HUES64 (cell line): ENCODE data around the gene ATP8A1.
"Not testable (repeated sequence)": the region's sequence is repeated elsewhere in the genome, so short reads cannot be mapped to it uniquely, and the experiment has no call there.

Source experiments
- H3K27ac ChIP-seq: 2 replicates; pipeline ENCODE4 v1.7.0; 2013; ENCODE audit warnings: low read depth, low read length, inconsistent platforms
- H3K27me3 ChIP-seq: 2 replicates; pipeline ENCODE4 v1.6.1; 2013; ENCODE audit warnings: mild to moderate bottlenecking, low read length; ENCODE audit not compliant: insufficient read depth
- H3K36me3 ChIP-seq: 2 replicates; pipeline ENCODE4 v1.6.1; 2013; ENCODE audit warnings: mild to moderate bottlenecking, low read length; ENCODE audit not compliant: insufficient read depth
- H3K4me1 ChIP-seq: 2 replicates; pipeline ENCODE4 v1.6.1; 2013; ENCODE audit warnings: mild to moderate bottlenecking, low read length, moderate library complexity; ENCODE audit not compliant: insufficient read depth
- H3K4me3 ChIP-seq: 2 replicates; pipeline ENCODE4 v1.5.1; 2013; ENCODE audit warnings: mild to moderate bottlenecking, low read length, moderate library complexity
- H3K9ac ChIP-seq: 2 replicates; pipeline ENCODE4 v1.6.1; 2013; ENCODE audit warnings: mild to moderate bottlenecking, low read depth, low read length
- H3K9me3 ChIP-seq: 2 replicates; pipeline ENCODE4 v1.6.1; 2013; ENCODE audit warnings: low read depth, low read length; ENCODE audit not compliant: insufficient read depth
- WGBS: fragments of 150-250, 120-280 bp; methylation state at CpG from one replicate; pipeline ENCODE4 v1.1.7; 2013; ENCODE audit warnings: missing lambda C conversion rate; 5-methylcytosine and 5-hydroxymethylcytosine counted together

Gene ATP8A1

DNA sequence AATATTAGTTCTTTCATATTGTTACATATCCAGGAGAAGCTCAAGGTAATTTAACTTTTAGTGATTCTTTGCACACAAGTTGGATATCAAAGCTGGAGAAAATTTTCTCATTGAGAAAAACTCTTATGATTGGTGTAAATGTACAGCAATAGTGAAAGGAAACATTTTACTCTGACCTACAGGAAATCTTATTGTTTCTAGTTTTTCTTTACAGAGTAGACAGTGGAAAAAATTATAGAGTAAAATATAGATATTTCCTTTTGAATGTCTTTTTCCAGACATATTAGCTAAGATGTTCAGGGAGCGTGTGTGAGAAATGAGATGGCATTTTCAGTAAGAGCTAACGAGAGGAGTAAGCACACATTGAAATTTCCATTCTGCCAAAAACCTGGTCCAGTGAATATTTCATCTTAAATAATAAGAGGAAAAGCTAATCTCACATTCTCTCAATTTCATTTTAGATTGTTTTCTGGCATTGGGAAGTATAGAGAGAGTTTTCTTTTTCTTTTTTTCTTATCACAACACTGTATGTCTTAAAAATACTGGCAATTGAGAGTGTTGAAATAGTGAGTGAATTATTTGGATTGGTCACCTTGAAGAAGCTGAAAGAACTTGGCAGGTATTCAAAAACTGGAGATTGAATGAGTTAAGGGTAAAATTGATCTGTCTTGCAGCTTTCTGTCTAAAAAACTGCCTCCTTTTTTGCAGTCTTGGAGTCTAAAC is 15.6 kb upstream of the ATP8A1 start:
- WGBS = 100% methylated on average over 1 of the region's 2 CpGs
- Histone ChIP-seq H3K9ac (no peak overlapping the region), H3K4me1 (no peaks in the 10 kb centered on the region), H3K27ac (no peak overlapping the region), H3K27me3 (no peaks in the 10 kb centered on the region), H3K36me3 (no peaks in the 10 kb centered on the region), H3K9me3 (no peaks in the 10 kb centered on the region), H3K4me3 (no peak overlapping the region)

GRCh38 chr4:42671431-42672194 is 14.7 kb upstream of the ATP8A1 start:
- no peaks in the 10 kb centered on the region for H3K36me3 ChIP-seq
- no peak overlapping the region for H3K4me3 ChIP-seq
- H3K4me1 ChIP-seq = no peaks in the 10 kb centered on the region
- WGBS = 79% methylated on average over 3 of the region's 4 CpGs
- no peaks in the 10 kb centered on the region for H3K9me3 ChIP-seq
- no peaks in the 10 kb centered on the region for H3K27me3 ChIP-seq
- no peak overlapping the region for H3K27ac ChIP-seq
- no peak overlapping the region for H3K9ac ChIP-seq

DNA sequence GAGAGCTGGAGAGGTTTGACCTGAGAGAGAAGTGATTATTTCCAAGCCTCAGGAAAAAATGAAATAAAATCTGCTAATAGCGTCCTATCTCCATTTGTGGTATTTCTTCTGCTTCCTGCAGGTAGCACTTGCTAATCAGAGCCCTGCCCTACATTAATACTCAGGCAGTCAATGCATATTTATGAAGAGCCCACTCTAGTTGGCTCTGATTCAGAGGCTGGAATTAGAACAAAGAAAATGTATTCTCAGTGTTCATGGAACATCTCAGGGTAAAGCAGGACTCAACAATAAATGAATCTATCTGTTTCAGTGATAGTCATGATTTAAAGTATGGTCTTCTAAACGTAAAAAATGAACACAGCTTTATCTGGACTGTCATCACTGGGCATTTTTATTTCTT is 1.4 kb upstream of the ATP8A1 start:
- WGBS = 70% methylated on average over 2 of the region's 2 CpGs
- peaks cover 21% of the 10 kb centered on the region; the same call in 1 of the 2 replicates for H3K4me1 ChIP-seq
- H3K27ac ChIP-seq = no peak overlapping the region
- H3K27me3 ChIP-seq = peaks cover 12% of the 10 kb centered on the region
- 0 out of 2 replicates have a peak overlapping the region, but pooled peaks have one; percentile 92 for H3K9ac ChIP-seq
- no peaks in the 10 kb centered on the region for H3K36me3 ChIP-seq
- H3K9me3 ChIP-seq = no peaks in the 10 kb centered on the region
- H3K4me3 ChIP-seq = peak overlapping the region; percentile 83

DNA sequence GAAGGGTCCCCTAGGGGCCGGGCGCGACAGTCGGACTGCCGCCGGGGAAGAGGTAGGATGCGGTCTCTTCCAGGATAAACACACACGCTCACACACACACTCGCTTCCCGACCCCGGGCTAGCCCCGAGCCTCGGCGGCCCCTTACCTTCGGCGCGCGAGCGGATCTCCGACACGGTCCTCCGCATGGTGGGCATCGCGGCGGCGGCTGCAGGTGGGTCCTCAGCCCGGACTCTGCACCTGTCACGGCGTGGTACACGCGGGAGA is 294 bp downstream of the ATP8A1 start:
- H3K4me3 ChIP-seq = peak overlapping the region; percentile 83
- peaks cover 12% of the 10 kb centered on the region for H3K27me3 ChIP-seq
- H3K27ac ChIP-seq = no peak overlapping the region
- peak overlapping the region; percentile 59 for H3K9ac ChIP-seq
- H3K9me3 ChIP-seq = no peaks in the 10 kb centered on the region
- under 1% methylated on average over 31 of the region's 31 CpGs for WGBS
- peaks cover 21% of the 10 kb centered on the region; the same call in 1 of the 2 replicates for H3K4me1 ChIP-seq
- no peaks in the 10 kb centered on the region for H3K36me3 ChIP-seq

DNA sequence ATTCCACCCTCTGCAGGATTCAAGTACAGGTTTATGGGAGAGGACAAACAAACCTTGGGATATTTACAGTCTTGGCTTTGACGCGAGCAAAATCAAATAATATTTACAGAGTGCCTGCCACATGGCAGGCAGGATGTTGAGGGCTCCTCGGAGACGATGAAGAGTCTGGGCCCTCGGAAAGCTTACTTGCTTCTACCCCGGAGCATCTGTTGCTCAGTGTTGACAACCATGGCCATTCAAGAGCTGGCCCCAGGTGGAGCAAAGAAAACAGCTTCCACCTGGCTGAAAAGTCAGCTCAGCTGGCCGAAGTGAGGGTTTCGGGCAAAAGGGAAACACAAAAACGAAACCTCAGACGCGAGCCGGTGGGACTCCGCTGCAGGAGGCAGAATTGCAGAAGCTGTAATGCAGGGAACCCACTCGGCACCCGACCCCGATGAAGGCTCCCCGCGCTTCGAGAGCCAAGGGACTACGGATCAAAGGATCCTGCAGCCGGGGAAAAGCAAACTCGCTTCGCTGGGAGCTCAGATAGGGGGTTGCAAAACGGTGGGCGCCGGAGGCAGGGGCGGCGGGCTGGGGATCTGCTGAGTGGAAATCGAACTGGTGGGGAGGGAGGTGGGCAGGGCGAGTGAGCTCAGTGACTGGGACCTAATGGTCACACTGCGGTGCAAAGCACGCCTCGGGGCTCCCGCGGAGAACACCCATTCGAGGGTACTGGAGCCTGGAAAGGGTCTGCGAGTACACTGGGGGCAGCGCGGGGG is 805 bp downstream of the ATP8A1 start:
- Histone ChIP-seq H3K27me3 (peaks cover 12% of the 10 kb centered on the region), H3K9me3 (no peaks in the 10 kb centered on the region), H3K9ac (peak overlapping the region; percentile 59), H3K4me3 (peak overlapping the region; percentile 83), H3K4me1 (peaks cover 21% of the 10 kb centered on the region; the same call in 1 of the 2 replicates), H3K27ac (no peak overlapping the region), H3K36me3 (no peaks in the 10 kb centered on the region)
- WGBS = 2% methylated on average over 39 of the region's 39 CpGs

DNA sequence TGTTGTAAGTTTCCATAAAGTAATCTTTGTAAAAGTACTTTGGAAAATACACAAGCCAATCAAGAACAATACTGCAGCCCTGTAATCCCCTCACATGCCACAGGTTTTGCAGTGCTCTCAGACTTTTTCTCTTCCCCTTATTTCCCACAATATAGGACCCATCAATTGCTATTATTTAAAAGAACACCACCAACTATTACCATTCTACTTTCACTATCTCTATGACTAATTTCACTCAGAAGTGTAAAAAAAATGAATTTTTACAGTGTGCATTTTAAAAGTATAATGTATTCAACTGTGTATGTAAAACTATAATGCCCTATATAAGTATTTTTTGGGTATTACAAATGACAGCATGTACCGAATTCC is 1.7 kb downstream of the ATP8A1 start:
- no peak overlapping the region for H3K9ac ChIP-seq
- no peak overlapping the region for H3K27ac ChIP-seq
- H3K9me3 ChIP-seq = no peaks in the 10 kb centered on the region
- peaks cover 12% of the 10 kb centered on the region for H3K27me3 ChIP-seq
- H3K36me3 ChIP-seq = no peaks in the 10 kb centered on the region
- WGBS = 76% methylated on average over 1 of the region's 1 CpG
- peak overlapping the region; percentile 83; the same call in 1 of the 2 replicates for H3K4me3 ChIP-seq
- H3K4me1 ChIP-seq = peaks cover 21% of the 10 kb centered on the region; the same call in 1 of the 2 replicates

- peaks cover 12% of the 10 kb centered on the region for H3K27me3 ChIP-seq
- H3K9ac ChIP-seq = no peak overlapping the region
- WGBS = 90% methylated on average over 2 of the region's 2 CpGs
- no peak overlapping the region for H3K27ac ChIP-seq
- peaks cover 21% of the 10 kb centered on the region; the same call in 1 of the 2 replicates for H3K4me1 ChIP-seq
- H3K36me3 ChIP-seq = no peaks in the 10 kb centered on the region
- H3K4me3 ChIP-seq = no peak overlapping the region
- H3K9me3 ChIP-seq = no peaks in the 10 kb centered on the region
These were observed 2.2 kb downstream of the ATP8A1 start for GRCh38 chr4:42654631-42655268.

DNA sequence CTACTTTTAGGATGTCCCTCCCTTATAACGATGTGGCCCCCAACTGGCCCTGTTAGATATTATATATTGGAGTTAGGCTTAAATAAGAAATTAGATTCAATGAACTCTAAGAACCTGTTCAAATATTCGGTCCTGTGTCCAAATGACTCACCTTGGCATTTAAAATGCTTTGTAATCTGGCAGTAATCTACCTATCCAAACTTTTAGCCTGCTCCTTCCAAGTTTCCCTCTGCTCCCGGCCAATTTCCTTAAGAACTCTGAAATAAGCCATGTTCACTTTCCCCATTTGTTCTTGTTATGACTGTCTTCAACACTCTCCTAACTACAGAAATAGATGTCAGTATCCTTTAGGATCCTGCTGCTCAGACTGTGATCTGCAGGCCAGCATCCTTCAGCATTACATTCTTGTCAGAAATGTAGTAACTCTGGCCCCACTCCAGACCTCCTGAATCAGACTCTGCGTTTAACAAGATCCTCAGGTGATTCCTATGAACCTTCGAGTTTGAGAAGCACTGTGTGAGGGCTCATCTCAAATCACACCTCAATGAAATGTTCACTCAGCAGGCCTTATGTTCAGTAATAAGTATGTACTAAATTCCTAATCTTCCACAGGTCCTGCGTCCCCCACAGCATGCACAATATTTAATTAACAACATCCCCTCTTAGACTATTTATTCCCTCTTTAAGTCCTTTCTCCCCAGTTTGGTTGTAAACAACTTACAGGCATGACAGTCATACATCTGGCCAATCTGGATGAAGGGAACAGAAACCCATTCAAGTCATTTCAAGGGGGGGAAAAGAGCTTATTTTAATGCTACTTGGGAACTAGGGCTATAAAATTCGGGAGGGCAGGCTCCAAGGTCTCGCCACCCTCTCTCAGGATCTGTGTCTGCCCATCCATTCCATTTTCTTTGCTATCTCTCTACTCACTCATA is 3.0 kb downstream of the ATP8A1 start:
- Histone ChIP-seq H3K4me1 (peaks cover 21% of the 10 kb centered on the region; the same call in 1 of the 2 replicates), H3K36me3 (no peaks in the 10 kb centered on the region), H3K27me3 (peaks cover 12% of the 10 kb centered on the region), H3K27ac (no peak overlapping the region), H3K9ac (no peak overlapping the region), H3K9me3 (no peaks in the 10 kb centered on the region), H3K4me3 (no peak overlapping the region)
- WGBS = 87% methylated on average over 7 of the region's 8 CpGs

DNA sequence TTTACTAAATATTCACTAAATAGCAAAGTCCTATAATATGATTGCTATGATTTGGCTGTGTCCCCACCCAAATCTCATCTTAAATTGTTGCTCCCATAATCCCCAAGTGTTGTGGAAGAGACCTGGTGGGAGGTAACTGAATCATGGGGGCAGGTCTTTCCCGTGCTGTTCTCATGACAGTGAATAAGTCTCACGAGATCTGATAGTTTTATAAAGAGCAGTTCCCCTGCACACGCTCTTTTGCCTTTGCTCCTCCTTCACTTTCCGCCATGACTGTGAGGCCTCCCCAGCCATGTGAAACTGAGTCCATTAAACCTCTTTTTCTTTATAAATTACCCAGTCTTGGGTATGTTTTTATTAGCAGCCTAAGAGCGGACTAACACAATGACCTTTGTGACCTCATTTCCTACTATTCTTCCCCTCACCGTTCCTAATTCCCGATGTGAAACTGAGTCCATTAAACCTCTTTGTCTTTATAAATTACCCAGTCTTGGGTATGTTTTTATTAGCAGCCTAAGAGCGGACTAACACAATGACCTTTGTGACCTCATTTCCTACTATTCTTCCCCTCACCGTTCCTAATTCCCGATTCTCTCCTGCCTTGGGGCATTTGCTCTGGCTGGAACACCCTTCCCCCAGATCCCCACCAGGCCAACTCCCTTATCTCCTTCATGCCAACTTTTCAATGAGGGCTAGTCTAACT is 4.2 kb downstream of the ATP8A1 start:
- peaks cover 12% of the 10 kb centered on the region for H3K27me3 ChIP-seq
- WGBS = 94% methylated on average over 10 of the region's 10 CpGs
- not testable (repeated sequence) for H3K9ac ChIP-seq, H3K27ac ChIP-seq, H3K9me3 ChIP-seq, H3K4me3 ChIP-seq, H3K36me3 ChIP-seq
- peaks cover 13% of the 10 kb centered on the region; the same call in 1 of the 2 replicates for H3K4me1 ChIP-seq

DNA sequence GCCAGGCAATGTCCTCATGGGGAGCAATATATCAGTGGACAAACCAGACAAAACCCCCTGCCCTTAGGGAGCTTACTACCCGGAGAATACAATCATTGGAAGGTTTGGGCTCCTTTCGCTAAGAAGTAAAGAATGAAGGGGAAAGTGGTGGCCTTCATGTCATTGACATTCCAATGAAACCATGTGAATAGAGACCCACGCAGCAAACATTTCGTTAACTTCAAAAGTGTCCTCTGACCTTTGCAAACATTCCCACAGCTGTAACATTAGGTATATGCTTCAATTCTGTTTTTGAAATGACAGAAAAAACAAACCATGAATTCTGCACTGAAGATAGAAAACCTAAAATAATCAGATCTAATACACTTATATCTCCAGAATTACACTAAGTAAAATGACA is 7.0 kb downstream of the ATP8A1 start:
- Histone ChIP-seq H3K9me3 (no peaks in the 10 kb centered on the region), H3K36me3 (no peaks in the 10 kb centered on the region), H3K4me1 (peaks cover 2% of the 10 kb centered on the region; the same call in 1 of the 2 replicates), H3K4me3 (no peak overlapping the region), H3K9ac (no peak overlapping the region), H3K27me3 (no peaks in the 10 kb centered on the region), H3K27ac (no peak overlapping the region)
- WGBS = 79% methylated on average over 4 of the region's 4 CpGs
